ENCODE measurements around the gene CDK6. TPM values are rescaled to one million over a fixed set of nuclear protein-coding genes. Genes with fewer than 3 reads are reported as not detected.

Gene CDK6
- total RNA-seq, 1 experiment from 2014 or later: 41.4 TPM

DNA sequence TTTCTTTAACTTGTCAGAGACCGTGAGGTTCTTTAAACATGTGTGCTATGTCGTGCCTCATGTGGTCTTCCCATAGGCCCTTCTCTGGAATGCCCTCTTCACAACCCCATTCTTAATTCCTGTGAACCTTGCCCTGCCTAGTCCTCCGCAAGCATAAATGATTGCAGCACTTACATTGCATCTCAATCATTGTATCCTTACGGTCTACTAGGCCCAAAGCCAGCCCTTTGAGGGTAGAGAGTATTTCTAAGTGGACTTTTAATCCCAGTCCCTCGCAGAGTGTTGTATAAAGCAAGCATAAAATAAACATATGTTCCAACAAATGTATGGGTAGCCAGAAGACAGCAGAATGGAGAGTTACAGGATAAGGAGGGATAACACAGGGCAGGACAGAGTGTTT is 154.0 kb downstream of the CDK6 start:
- ATAC-seq (no peak), DNase-seq (ENCODE audit: low read depth, low spot score) (no peak)
- TF ChIP-seq SP1 (IDR thresholded peaks at IDR 0.05; ENCODE audit: low read depth) (no peak), ZNF274 (IDR thresholded peaks at IDR 0.05; ENCODE audit: low read depth, low read length) (no peak), POLR2AphosphoS5 (IDR thresholded peaks at IDR 0.05; ENCODE audit: low read depth, low read length) (no peak), RAD21 (IDR thresholded peaks at IDR 0.05; ENCODE audit: low read depth) (no peak), SIN3A (IDR thresholded peaks at IDR 0.05; ENCODE audit: low read depth) (no peak), CBX3 (IDR thresholded peaks at IDR 0.05; ENCODE audit: low read depth) (no peak), EZH2 (IDR thresholded peaks at IDR 0.05) (no peak), ZFX (IDR thresholded peaks at IDR 0.05) (no peak), POLR2A (IDR thresholded peaks at IDR 0.05; ENCODE audit: borderline replicate concordance, extremely low read depth, insufficient read depth, insufficient read length) (no peak), YY1 (IDR thresholded peaks at IDR 0.05; ENCODE audit: extremely low read depth, insufficient replicate concordance, low read depth, low read length) (no peak)
- TF ChIP-seq, protein P1, sequence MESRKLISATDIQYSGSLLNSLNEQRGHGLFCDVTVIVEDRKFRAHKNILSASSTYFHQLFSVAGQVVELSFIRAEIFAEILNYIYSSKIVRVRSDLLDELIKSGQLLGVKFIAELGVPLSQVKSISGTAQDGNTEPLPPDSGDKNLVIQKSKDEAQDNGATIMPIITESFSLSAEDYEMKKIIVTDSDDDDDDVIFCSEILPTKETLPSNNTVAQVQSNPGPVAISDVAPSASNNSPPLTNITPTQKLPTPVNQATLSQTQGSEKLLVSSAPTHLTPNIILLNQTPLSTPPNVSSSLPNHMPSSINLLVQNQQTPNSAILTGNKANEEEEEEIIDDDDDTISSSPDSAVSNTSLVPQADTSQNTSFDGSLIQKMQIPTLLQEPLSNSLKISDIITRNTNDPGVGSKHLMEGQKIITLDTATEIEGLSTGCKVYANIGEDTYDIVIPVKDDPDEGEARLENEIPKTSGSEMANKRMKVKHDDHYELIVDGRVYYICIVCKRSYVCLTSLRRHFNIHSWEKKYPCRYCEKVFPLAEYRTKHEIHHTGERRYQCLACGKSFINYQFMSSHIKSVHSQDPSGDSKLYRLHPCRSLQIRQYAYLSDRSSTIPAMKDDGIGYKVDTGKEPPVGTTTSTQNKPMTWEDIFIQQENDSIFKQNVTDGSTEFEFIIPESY (IDR thresholded peaks at IDR 0.05; ENCODE audit: extremely low read depth, insufficient replicate concordance, low read length): no peak
- TF ChIP-seq, protein P2, sequence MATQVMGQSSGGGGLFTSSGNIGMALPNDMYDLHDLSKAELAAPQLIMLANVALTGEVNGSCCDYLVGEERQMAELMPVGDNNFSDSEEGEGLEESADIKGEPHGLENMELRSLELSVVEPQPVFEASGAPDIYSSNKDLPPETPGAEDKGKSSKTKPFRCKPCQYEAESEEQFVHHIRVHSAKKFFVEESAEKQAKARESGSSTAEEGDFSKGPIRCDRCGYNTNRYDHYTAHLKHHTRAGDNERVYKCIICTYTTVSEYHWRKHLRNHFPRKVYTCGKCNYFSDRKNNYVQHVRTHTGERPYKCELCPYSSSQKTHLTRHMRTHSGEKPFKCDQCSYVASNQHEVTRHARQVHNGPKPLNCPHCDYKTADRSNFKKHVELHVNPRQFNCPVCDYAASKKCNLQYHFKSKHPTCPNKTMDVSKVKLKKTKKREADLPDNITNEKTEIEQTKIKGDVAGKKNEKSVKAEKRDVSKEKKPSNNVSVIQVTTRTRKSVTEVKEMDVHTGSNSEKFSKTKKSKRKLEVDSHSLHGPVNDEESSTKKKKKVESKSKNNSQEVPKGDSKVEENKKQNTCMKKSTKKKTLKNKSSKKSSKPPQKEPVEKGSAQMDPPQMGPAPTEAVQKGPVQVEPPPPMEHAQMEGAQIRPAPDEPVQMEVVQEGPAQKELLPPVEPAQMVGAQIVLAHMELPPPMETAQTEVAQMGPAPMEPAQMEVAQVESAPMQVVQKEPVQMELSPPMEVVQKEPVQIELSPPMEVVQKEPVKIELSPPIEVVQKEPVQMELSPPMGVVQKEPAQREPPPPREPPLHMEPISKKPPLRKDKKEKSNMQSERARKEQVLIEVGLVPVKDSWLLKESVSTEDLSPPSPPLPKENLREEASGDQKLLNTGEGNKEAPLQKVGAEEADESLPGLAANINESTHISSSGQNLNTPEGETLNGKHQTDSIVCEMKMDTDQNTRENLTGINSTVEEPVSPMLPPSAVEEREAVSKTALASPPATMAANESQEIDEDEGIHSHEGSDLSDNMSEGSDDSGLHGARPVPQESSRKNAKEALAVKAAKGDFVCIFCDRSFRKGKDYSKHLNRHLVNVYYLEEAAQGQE (IDR thresholded peaks at IDR 0.05; ENCODE audit: low read depth): no peak
- TF ChIP-seq, protein P3, sequence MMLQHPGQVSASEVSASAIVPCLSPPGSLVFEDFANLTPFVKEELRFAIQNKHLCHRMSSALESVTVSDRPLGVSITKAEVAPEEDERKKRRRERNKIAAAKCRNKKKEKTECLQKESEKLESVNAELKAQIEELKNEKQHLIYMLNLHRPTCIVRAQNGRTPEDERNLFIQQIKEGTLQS (IDR thresholded peaks at IDR 0.05): no peak
- TF ChIP-seq, protein P4, sequence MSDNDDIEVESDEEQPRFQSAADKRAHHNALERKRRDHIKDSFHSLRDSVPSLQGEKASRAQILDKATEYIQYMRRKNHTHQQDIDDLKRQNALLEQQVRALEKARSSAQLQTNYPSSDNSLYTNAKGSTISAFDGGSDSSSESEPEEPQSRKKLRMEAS (IDR thresholded peaks at IDR 0.05): no peak
- TF ChIP-seq, protein P5, sequence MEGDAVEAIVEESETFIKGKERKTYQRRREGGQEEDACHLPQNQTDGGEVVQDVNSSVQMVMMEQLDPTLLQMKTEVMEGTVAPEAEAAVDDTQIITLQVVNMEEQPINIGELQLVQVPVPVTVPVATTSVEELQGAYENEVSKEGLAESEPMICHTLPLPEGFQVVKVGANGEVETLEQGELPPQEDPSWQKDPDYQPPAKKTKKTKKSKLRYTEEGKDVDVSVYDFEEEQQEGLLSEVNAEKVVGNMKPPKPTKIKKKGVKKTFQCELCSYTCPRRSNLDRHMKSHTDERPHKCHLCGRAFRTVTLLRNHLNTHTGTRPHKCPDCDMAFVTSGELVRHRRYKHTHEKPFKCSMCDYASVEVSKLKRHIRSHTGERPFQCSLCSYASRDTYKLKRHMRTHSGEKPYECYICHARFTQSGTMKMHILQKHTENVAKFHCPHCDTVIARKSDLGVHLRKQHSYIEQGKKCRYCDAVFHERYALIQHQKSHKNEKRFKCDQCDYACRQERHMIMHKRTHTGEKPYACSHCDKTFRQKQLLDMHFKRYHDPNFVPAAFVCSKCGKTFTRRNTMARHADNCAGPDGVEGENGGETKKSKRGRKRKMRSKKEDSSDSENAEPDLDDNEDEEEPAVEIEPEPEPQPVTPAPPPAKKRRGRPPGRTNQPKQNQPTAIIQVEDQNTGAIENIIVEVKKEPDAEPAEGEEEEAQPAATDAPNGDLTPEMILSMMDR (IDR thresholded peaks at IDR 0.05 in 2 of 3, conservative IDR thresholded peaks at IDR 0.05 in 1 of 3; ENCODE audit: borderline replicate concordance in 1 of 3, insufficient read depth in 1 of 3, low read depth in 2 of 3, low read length in 2 of 3): no peak
- BruUV-seq (replicated peaks): no TSS peak
- H3K4me3 ChIP-seq (replicated peaks in 1 of 2; ENCODE audit: low read depth in 1 of 2, low read length in 2 of 2): no peak overlapping the region
- H3K27ac ChIP-seq (ENCODE audit: low read depth, low read length): no peak overlapping the region
- H4K20me1 ChIP-seq (ENCODE audit: insufficient read depth): no peaks in the 10 kb centered on the region
- H3K4me2 ChIP-seq (ENCODE audit: low read length): no peak overlapping the region
- no peaks in the 10 kb centered on the region for H3K4me1 ChIP-seq (ENCODE audit: control insufficient read depth in 1 of 2, insufficient read depth in 2 of 2, low read length in 2 of 2)
- ChIA-PET RAD21 (ENCODE audit: low non-redundant PET in 1 of 2, low total read pairs in 2 of 2, uncharacterized antibody in 2 of 2, unreplicated experiment in 2 of 2) (no interaction called here), POLR2A (no interaction called here), CTCF (no interaction called here)
- H3K9ac ChIP-seq (ENCODE audit: low read length): no peak overlapping the region
- H2AFZ ChIP-seq (ENCODE audit: low read depth, low read length, poor library complexity, severe bottlenecking): no peak overlapping the region
- no peaks in the 10 kb centered on the region for H3K27me3 ChIP-seq (ENCODE audit: insufficient read depth, low read length)
- H3K36me3 ChIP-seq (ENCODE audit: control insufficient read depth in 1 of 2, insufficient read depth in 2 of 2, low read length in 2 of 2): no peaks in the 10 kb centered on the region
- no peaks in the 10 kb centered on the region for H3K9me3 ChIP-seq (ENCODE audit: control insufficient read depth in 1 of 2, insufficient read depth in 1 of 2, low read depth in 1 of 2, low read length in 2 of 2)
- H3K79me2 ChIP-seq (ENCODE audit: insufficient read depth, low read length): no peaks in the 10 kb centered on the region
- intact Hi-C loops (cut with micrococcal nuclease): no loop called here
- no peaks in the 10 kb centered on the region for H3K9me2 ChIP-seq (ENCODE audit: insufficient read depth)

Data from HCT116 (cell line).